ENCODE measurements around the gene RPN2. TPM values are rescaled to one million over a fixed set of nuclear protein-coding genes. Genes with fewer than 3 reads are reported as not detected.

The RPN2 gene
- total RNA-seq, 1 donor from 2014 or later, result 185 TPM

DNA sequence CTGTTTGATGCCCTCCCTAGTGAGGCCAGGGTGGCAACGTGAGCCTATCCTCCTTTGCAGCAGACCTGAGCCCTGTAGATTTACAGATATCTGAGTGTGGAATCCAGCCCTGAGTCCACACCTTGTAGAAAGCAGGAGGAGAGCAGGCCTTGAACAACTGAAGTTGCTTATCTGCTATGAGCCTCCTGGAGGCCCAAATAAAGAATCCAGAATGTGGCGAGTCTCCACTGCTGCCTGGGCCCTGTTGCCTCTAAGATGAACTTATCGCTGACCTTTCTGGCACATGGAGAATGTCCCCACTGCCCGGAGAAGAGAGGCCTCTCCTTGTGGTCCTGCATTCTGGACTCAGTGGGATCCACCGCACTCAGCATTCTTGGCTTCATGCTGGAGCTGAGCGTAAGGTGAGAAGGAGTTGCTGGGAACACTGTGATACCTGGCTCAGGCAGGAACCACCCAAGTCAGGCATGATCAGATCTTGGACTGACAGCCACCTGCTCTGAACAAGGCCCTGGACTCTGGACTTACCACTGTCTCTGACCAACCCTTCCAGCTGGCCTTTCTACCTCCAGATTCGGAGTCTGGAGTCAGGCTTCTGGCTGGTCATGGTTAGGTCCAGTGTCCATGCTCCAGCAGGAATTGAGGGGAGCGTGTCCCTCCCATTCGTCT lies 104.5 kb downstream of the RPN2 start:
- Mint-ChIP-seq H3K27me3 (ENCODE audit: low read depth) (no peaks in the 10 kb centered on the region), H3K4me1 (ENCODE audit: low read depth) (peaks cover 1% of the 10 kb centered on the region), H3K9me3 (ENCODE audit: low read depth) (no peaks in the 10 kb centered on the region), H3K4me3 (ENCODE audit: unreplicated experiment) (no peak overlapping the region), H3K27ac (ENCODE audit: unreplicated experiment) (no peak overlapping the region), H3K36me3 (ENCODE audit: low read depth) (no peaks in the 10 kb centered on the region)
- TF ChIP-seq CTCF (IDR thresholded peaks at IDR 0.05), result no peak
- DNase-seq (ENCODE audit: low spot score), result peak; percentile 34

DNA sequence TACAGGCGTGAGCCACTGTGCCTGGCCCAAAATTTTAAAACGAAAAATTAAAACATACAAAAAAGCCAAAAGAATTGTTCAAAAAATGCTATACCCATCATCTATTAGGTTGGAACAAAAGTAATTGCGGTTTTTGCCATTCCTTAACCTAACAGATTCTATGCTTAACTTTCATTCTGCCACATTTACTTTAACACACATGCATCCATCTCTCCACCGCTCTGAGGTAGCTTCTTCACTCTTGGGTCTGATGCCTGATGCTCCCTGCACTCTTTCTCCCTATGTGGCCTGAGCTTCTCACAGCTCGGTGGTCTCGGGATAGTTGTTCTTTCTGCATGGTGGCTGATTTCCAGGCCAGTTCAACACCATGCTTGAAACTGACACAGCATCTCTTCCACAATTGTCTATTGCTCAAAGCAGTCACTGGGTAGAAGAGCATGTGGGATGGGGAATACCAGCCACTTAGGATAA lies 105.6 kb downstream of the RPN2 start:
- no peak overlapping the region for H3K27ac Mint-ChIP-seq (ENCODE audit: unreplicated experiment)
- H3K9me3 Mint-ChIP-seq (ENCODE audit: low read depth), result no peaks in the 10 kb centered on the region
- no peak overlapping the region for H3K4me3 Mint-ChIP-seq (ENCODE audit: unreplicated experiment)
- no peaks in the 10 kb centered on the region for H3K36me3 Mint-ChIP-seq (ENCODE audit: low read depth)
- TF ChIP-seq CTCF (IDR thresholded peaks at IDR 0.05), result no peak
- peak; percentile 9 for DNase-seq (ENCODE audit: low spot score)
- H3K4me1 Mint-ChIP-seq (ENCODE audit: low read depth), result peaks cover 6% of the 10 kb centered on the region
- no peaks in the 10 kb centered on the region for H3K27me3 Mint-ChIP-seq (ENCODE audit: low read depth)

GRCh38 chr20:37285664-37286374 lies 106.7 kb downstream of the RPN2 start:
- no peak overlapping the region for H3K4me3 Mint-ChIP-seq (ENCODE audit: unreplicated experiment)
- H3K9me3 Mint-ChIP-seq (ENCODE audit: low read depth), result no peaks in the 10 kb centered on the region
- H3K36me3 Mint-ChIP-seq (ENCODE audit: low read depth), result no peaks in the 10 kb centered on the region
- TF ChIP-seq CTCF (IDR thresholded peaks at IDR 0.05), result no peak
- peak; percentile 27 for DNase-seq (ENCODE audit: low spot score)
- no peaks in the 10 kb centered on the region for H3K27me3 Mint-ChIP-seq (ENCODE audit: low read depth)
- peaks cover 10% of the 10 kb centered on the region for H3K4me1 Mint-ChIP-seq (ENCODE audit: low read depth)
- no peak overlapping the region for H3K27ac Mint-ChIP-seq (ENCODE audit: unreplicated experiment)

- Mint-ChIP-seq H3K4me1 (ENCODE audit: low read depth) (peaks cover 15% of the 10 kb centered on the region), H3K27ac (ENCODE audit: unreplicated experiment) (no peak overlapping the region), H3K9me3 (ENCODE audit: low read depth) (no peaks in the 10 kb centered on the region), H3K27me3 (ENCODE audit: low read depth) (no peaks in the 10 kb centered on the region), H3K4me3 (ENCODE audit: unreplicated experiment) (no peak overlapping the region), H3K36me3 (ENCODE audit: low read depth) (peaks cover 3% of the 10 kb centered on the region)
- no peak for DNase-seq (ENCODE audit: low spot score)
- TF ChIP-seq CTCF (IDR thresholded peaks at IDR 0.05), result no peak
Measured at GRCh38 chr20:37288091-37288490, 109.0 kb downstream of the RPN2 start.

GRCh38 chr20:37290158-37290810 lies 111.2 kb downstream of the RPN2 start:
- H3K27me3 Mint-ChIP-seq (ENCODE audit: low read depth), result no peaks in the 10 kb centered on the region
- H3K4me1 Mint-ChIP-seq (ENCODE audit: low read depth), result peaks cover 26% of the 10 kb centered on the region
- peaks cover 3% of the 10 kb centered on the region for H3K9me3 Mint-ChIP-seq (ENCODE audit: low read depth)
- no peak for TF ChIP-seq CTCF (IDR thresholded peaks at IDR 0.05)
- peak overlapping the region; percentile 81 for H3K4me3 Mint-ChIP-seq (ENCODE audit: unreplicated experiment)
- peaks cover 8% of the 10 kb centered on the region for H3K36me3 Mint-ChIP-seq (ENCODE audit: low read depth)
- DNase-seq (ENCODE audit: low spot score), result peak; percentile 18
- peak overlapping the region; percentile 97 for H3K27ac Mint-ChIP-seq (ENCODE audit: unreplicated experiment)
